OCI-LY3 (cell line): ENCODE data around the gene C12orf50.

Source experiments
- CTCF ChIP-seq: fragments of 200-600, 300-600 bp; sonication (generic); IDR thresholded peaks from 2 replicates; pipeline ENCODE4 v1.5.1; 2014; ENCODE audit warnings: antibody characterized with exemption, low read length, low read depth
- EZH2phosphoT487 ChIP-seq: fragments of 200-600 bp; shearing (Covaris generic); IDR thresholded peaks from 2 replicates; pipeline ENCODE4 v1.6.1; 2018; ENCODE audit warnings: antibody characterized with exemption, mixed run types, low read depth

- no peak for TF ChIP-seq CTCF
- TF ChIP-seq EZH2phosphoT487, result no peak
Observed at GRCh38 chr12:88056571-88056970, 27.4 kb upstream of the C12orf50 start.
